ENCODE data around the gene TSPAN4. TPM values are rescaled to one million over a fixed set of nuclear protein-coding genes. Genes with fewer than 3 reads are reported as not detected.

The TSPAN4 gene
- total and polyA plus RNA-seq, 10 of the 15 experiments (the other 5 are each of a cell fraction or from before 2014, with no cell fraction given): 0.37 to 14.0 (median 8.5) TPM; not detected in 1

- TF ChIP-seq E2F8 (IDR thresholded peaks at IDR 0.05; ENCODE audit: low read depth, partially characterized antibody): no peak
- no peak for TF ChIP-seq HDAC2 (IDR thresholded peaks at IDR 0.05)
- TF ChIP-seq IKZF2 (IDR thresholded peaks at IDR 0.05): peak; percentile 45 to 49; a peak in 3 of 4 replicates
- 0 out of 2 replicates have a peak, but pooled peaks have one; percentile 8 for TF ChIP-seq CREB1 (IDR thresholded peaks at IDR 0.05; ENCODE audit: low read depth)
- TF ChIP-seq EGR1 (IDR thresholded peaks at IDR 0.05; ENCODE audit: borderline replicate concordance in 1 of 2, low read depth in 2 of 2, low read length in 2 of 2): no peak
- no peak for TF ChIP-seq NRF1 (conservative IDR thresholded peaks at IDR 0.05; ENCODE audit: low read depth, low read length)
- TF ChIP-seq MYB (IDR thresholded peaks at IDR 0.05; ENCODE audit: borderline replicate concordance, low read depth, low read length): no peak
- no peak for TF ChIP-seq ZNF592 (IDR thresholded peaks at IDR 0.05)
- TF ChIP-seq SIN3A (IDR thresholded peaks at IDR 0.05; ENCODE audit: low read depth, low read length): no peak
- TF ChIP-seq BHLHE40 (IDR thresholded peaks at IDR 0.05; ENCODE audit: borderline replicate concordance in 1 of 2, low read depth in 2 of 2, low read length in 1 of 2): peak; percentile 54 to 88; a peak in 3 of 4 replicates
These were observed 15.3 kb upstream of the TSPAN4 start (continued) for GRCh38 chr11:827146-827896.
